ENCODE results near the gene BTRC. TPM values are rescaled to one million over a fixed set of nuclear protein-coding genes. Genes with fewer than 3 reads are reported as not detected.
"Not testable (repeated sequence)": the region's sequence is repeated elsewhere in the genome, so short reads cannot be mapped to it uniquely, and the experiment has no call there.

BTRC gene
- total RNA-seq, 1 donor from 2014 or later: 24.3 TPM

- no peak for ATAC-seq
- intact Hi-C loops (cut with DNase I): no loop called here
- no peak for DNase-seq (ENCODE audit: low spot score)
Measured at GRCh38 chr10:101337836-101338235, 16.1 kb upstream of the BTRC start.

- ATAC-seq (no peak), DNase-seq (ENCODE audit: low spot score) (no peak)
- intact Hi-C loops (cut with DNase I): no loop called here
Measured at GRCh38 chr10:101341438-101341837, 12.5 kb upstream of the BTRC start.

GRCh38 chr10:101346177-101346576 lies 7.8 kb upstream of the BTRC start:
- DNase-seq (ENCODE audit: low spot score) (no peak), ATAC-seq (no peak)
- intact Hi-C loops (cut with DNase I): no loop called here

- intact Hi-C loops (cut with DNase I): no loop called here
- DNase-seq (ENCODE audit: low spot score) (no peak), ATAC-seq (no peak)
Measured at GRCh38 chr10:101351017-101351416, 2.9 kb upstream of the BTRC start.

GRCh38 chr10:101351477-101351876 lies 2.5 kb upstream of the BTRC start:
- intact Hi-C loops (cut with DNase I): no loop called here
- no peak for ATAC-seq
- no peak for DNase-seq (ENCODE audit: low spot score)

GRCh38 chr10:101352857-101353256 lies 1.1 kb upstream of the BTRC start:
- DNase-seq (ENCODE audit: low spot score); intact Hi-C loops (cut with DNase I): not testable (repeated sequence)

GRCh38 chr10:101354328-101355071 lies 535 bp downstream of the BTRC start:
- intact Hi-C loops (cut with DNase I): no loop called here
- peak; percentile 3 for ATAC-seq
- no peak for DNase-seq (ENCODE audit: low spot score)

More at GRCh38 chr10:101352857-101353256, 1.1 kb upstream of the BTRC start:
- ATAC-seq: not testable (repeated sequence)

- no peak for ATAC-seq
- no peak for DNase-seq (ENCODE audit: low spot score)
- intact Hi-C loops (cut with DNase I): no loop called here
Measured at GRCh38 chr10:101355072-101355706, 1.2 kb downstream of the BTRC start.

- DNase-seq (ENCODE audit: low spot score): no peak
- intact Hi-C loops (cut with DNase I): no loop called here
Measured at GRCh38 chr10:101356132-101356531, 2.2 kb downstream of the BTRC start.

GRCh38 chr10:101357958-101358357 lies 4.0 kb downstream of the BTRC start:
- DNase-seq (ENCODE audit: low spot score) (no peak), ATAC-seq (no peak)
- intact Hi-C loops (cut with DNase I): no loop called here

More at GRCh38 chr10:101356132-101356531, 2.2 kb downstream of the BTRC start:
- no peak for ATAC-seq

- intact Hi-C loops (cut with DNase I): no loop called here
- DNase-seq (ENCODE audit: low spot score) (no peak), ATAC-seq (no peak)
Measured at GRCh38 chr10:101358706-101359300, 4.8 kb downstream of the BTRC start.

- intact Hi-C loops (cut with DNase I); ATAC-seq; DNase-seq (ENCODE audit: low spot score): not testable (repeated sequence)
Measured at GRCh38 chr10:101360090-101360489, 6.1 kb downstream of the BTRC start.

- ATAC-seq; intact Hi-C loops (cut with DNase I); DNase-seq (ENCODE audit: low spot score): not testable (repeated sequence)
Measured at GRCh38 chr10:101360841-101361240, 6.9 kb downstream of the BTRC start.

- intact Hi-C loops (cut with DNase I): no loop called here
- ATAC-seq: no peak
- no peak for DNase-seq (ENCODE audit: low spot score)
Measured at GRCh38 chr10:101363850-101364400, 10.0 kb downstream of the BTRC start.

GRCh38 chr10:101364721-101365120 lies 10.8 kb downstream of the BTRC start:
- intact Hi-C loops (cut with DNase I): no loop called here
- ATAC-seq (no peak), DNase-seq (ENCODE audit: low spot score) (no peak)

GRCh38 chr10:101367569-101368453 lies 13.8 kb downstream of the BTRC start:
- intact Hi-C loops (cut with DNase I): no loop called here
- DNase-seq (ENCODE audit: low spot score) (no peak), ATAC-seq (no peak)

- ATAC-seq (no peak), DNase-seq (ENCODE audit: low spot score) (no peak)
- intact Hi-C loops (cut with DNase I): no loop called here
Measured at GRCh38 chr10:101373063-101373462, 19.1 kb downstream of the BTRC start.

GRCh38 chr10:101373993-101374392 lies 20.0 kb downstream of the BTRC start:
- DNase-seq (ENCODE audit: low spot score); ATAC-seq; intact Hi-C loops (cut with DNase I): not testable (repeated sequence)

GRCh38 chr10:101375076-101375475 lies 21.1 kb downstream of the BTRC start:
- DNase-seq (ENCODE audit: low spot score) (no peak), ATAC-seq (no peak)

More at GRCh38 chr10:101375076-101375475, 21.1 kb downstream of the BTRC start:
- intact Hi-C loops (cut with DNase I): no loop called here

Measured in sciatic nerve (tissue), 2 donors.